Liver (tissue), 3 donors: Measurements from ENCODE around the gene SLC25A43.

Experiments
- EGR1 ChIP-seq, 2 donors: IDR thresholded peaks; 2 replicates each; pipeline ENCODE4 v1.6.1; 2016 to 2018; ENCODE audit warnings: antibody characterized with exemption in 2 of 2, low read depth in 2 of 2
- JUND ChIP-seq, 2 donors: IDR thresholded peaks; 2 replicates each; pipeline ENCODE4 v1.6.1; 2016; ENCODE audit warnings: antibody characterized with exemption in 2 of 2
- RAD21 ChIP-seq, 2 donors: IDR thresholded peaks; 2 replicates each; pipeline ENCODE4 v1.6.1; 2016; ENCODE audit warnings: antibody characterized with exemption in 2 of 2, mild to moderate bottlenecking in 2 of 2
- SP1 ChIP-seq: IDR thresholded peaks from 2 replicates; pipeline ENCODE4 v1.6.1; 2018; ENCODE audit warnings: antibody characterized with exemption, mild to moderate bottlenecking
- TF ChIP-seq, protein P1 (sequence below): fragments of 150-350 bp; IDR thresholded peaks from 2 replicates; pipeline ENCODE4 v1.5.1; 2017; ENCODE audit warnings: improper control_type of control experiment, low read depth, low read length; ENCODE audit not compliant: missing input control
- TF ChIP-seq, protein P2 (sequence below): IDR thresholded peaks from 2 replicates; pipeline ENCODE4 v1.6.1; 2016; ENCODE audit warnings: antibody characterized with exemption
- TF ChIP-seq, protein P3 (sequence below): IDR thresholded peaks from 2 replicates; pipeline ENCODE4 v1.6.1; 2016; ENCODE audit warnings: antibody characterized with exemption, mild to moderate bottlenecking
- TF ChIP-seq, protein P4 (sequence below): IDR thresholded peaks from 2 replicates; pipeline ENCODE4 v1.6.1; 2016; ENCODE audit warnings: antibody characterized with exemption
- donor health status: healthy.
- donor health status: healthy.

DNA sequence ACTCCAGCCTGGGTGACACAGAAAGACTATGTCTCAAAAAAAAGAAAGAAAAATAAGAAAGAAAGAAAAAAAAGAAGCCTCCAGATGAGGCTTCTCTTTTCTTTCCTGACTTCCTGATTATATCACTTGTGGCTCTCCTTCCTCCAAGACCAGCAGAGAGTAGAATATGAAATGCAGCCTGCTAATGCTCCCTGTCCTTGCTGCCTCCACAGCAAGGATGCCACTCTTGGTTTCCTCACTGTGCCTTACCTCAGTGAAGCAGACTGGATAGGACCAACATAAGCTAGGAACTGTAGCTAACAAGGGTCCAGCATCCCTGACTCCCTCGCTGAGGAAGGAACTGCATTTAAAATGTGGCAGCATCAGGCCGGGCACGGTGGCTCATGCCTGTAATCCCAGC is 11.7 kb downstream of the SLC25A43 start:
- TF ChIP-seq, protein P1, sequence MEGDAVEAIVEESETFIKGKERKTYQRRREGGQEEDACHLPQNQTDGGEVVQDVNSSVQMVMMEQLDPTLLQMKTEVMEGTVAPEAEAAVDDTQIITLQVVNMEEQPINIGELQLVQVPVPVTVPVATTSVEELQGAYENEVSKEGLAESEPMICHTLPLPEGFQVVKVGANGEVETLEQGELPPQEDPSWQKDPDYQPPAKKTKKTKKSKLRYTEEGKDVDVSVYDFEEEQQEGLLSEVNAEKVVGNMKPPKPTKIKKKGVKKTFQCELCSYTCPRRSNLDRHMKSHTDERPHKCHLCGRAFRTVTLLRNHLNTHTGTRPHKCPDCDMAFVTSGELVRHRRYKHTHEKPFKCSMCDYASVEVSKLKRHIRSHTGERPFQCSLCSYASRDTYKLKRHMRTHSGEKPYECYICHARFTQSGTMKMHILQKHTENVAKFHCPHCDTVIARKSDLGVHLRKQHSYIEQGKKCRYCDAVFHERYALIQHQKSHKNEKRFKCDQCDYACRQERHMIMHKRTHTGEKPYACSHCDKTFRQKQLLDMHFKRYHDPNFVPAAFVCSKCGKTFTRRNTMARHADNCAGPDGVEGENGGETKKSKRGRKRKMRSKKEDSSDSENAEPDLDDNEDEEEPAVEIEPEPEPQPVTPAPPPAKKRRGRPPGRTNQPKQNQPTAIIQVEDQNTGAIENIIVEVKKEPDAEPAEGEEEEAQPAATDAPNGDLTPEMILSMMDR: no peak
- no peak for TF ChIP-seq SP1
- TF ChIP-seq, protein P2, sequence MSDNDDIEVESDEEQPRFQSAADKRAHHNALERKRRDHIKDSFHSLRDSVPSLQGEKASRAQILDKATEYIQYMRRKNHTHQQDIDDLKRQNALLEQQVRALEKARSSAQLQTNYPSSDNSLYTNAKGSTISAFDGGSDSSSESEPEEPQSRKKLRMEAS: no peak
- no peak for TF ChIP-seq RAD21 (IDR thresholded peaks at IDR 0.05)
- TF ChIP-seq, protein P3, sequence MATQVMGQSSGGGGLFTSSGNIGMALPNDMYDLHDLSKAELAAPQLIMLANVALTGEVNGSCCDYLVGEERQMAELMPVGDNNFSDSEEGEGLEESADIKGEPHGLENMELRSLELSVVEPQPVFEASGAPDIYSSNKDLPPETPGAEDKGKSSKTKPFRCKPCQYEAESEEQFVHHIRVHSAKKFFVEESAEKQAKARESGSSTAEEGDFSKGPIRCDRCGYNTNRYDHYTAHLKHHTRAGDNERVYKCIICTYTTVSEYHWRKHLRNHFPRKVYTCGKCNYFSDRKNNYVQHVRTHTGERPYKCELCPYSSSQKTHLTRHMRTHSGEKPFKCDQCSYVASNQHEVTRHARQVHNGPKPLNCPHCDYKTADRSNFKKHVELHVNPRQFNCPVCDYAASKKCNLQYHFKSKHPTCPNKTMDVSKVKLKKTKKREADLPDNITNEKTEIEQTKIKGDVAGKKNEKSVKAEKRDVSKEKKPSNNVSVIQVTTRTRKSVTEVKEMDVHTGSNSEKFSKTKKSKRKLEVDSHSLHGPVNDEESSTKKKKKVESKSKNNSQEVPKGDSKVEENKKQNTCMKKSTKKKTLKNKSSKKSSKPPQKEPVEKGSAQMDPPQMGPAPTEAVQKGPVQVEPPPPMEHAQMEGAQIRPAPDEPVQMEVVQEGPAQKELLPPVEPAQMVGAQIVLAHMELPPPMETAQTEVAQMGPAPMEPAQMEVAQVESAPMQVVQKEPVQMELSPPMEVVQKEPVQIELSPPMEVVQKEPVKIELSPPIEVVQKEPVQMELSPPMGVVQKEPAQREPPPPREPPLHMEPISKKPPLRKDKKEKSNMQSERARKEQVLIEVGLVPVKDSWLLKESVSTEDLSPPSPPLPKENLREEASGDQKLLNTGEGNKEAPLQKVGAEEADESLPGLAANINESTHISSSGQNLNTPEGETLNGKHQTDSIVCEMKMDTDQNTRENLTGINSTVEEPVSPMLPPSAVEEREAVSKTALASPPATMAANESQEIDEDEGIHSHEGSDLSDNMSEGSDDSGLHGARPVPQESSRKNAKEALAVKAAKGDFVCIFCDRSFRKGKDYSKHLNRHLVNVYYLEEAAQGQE: no peak
- TF ChIP-seq, protein P4, sequence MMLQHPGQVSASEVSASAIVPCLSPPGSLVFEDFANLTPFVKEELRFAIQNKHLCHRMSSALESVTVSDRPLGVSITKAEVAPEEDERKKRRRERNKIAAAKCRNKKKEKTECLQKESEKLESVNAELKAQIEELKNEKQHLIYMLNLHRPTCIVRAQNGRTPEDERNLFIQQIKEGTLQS: no peak
- no peak for TF ChIP-seq EGR1 (IDR thresholded peaks at IDR 0.05; ENCODE audit: low read depth in 2 of 2)
- TF ChIP-seq JUND (IDR thresholded peaks at IDR 0.05): no peak
